H1 (cell line): Measurements from ENCODE around the gene RNF114. TPM values are rescaled to one million over a fixed set of nuclear protein-coding genes. Genes with fewer than 3 reads are reported as not detected.
A peak's percentile ranks its signal among the peaks of the same experiment; 100 is the strongest.

ENCODE experiments used
- CEBPB ChIP-seq: IDR thresholded peaks from 2 replicates; pipeline ENCODE4 v1.6.1; 2012; ENCODE audit warnings: low read depth, low read length
- CHD2 ChIP-seq: IDR thresholded peaks from 2 replicates; pipeline ENCODE4 v1.6.1; 2012; ENCODE audit warnings: low read length, improper control_type of control experiment
- CHD7 ChIP-seq: fragments of 300-600 bp; sonication (generic); IDR thresholded peaks from 2 replicates; pipeline ENCODE4 v1.7.1; 2012; ENCODE audit warnings: low read length, moderate library complexity, mild to moderate bottlenecking, inconsistent platforms; ENCODE audit not compliant: insufficient replicate concordance
- CREB1 ChIP-seq: IDR thresholded peaks from 2 replicates; pipeline ENCODE4 v1.6.1; 2012; ENCODE audit warnings: inconsistent platforms
- EGR1 ChIP-seq: IDR thresholded peaks from 2 replicates; pipeline ENCODE4 v1.6.1; 2011; ENCODE audit warnings: low read depth, low read length, borderline replicate concordance
- NRF1 ChIP-seq: IDR thresholded peaks from 2 replicates; pipeline ENCODE4 v1.6.1; 2011; ENCODE audit warnings: mild to moderate bottlenecking, low read depth, low read length, improper control_type of control experiment
- POLR2A ChIP-seq, 2 experiments: IDR thresholded peaks; 1 replicate in 1 of 2; 2 replicates in 1 of 2; pipeline ENCODE4 v1.6.1; 2011; ENCODE audit warnings: low read depth in 2 of 2, low read length in 2 of 2, mild to moderate bottlenecking in 2 of 2; ENCODE audit errors: control extremely low read depth in 1 of 2
- RFX5 ChIP-seq: IDR thresholded peaks from 2 replicates; pipeline ENCODE4 v1.6.1; 2011; ENCODE audit warnings: low read depth, low read length, improper control_type of control experiment, borderline replicate concordance
- SRF ChIP-seq: IDR thresholded peaks from 2 replicates; pipeline ENCODE4 v1.6.1; 2011; ENCODE audit warnings: mild to moderate bottlenecking, low read depth, low read length, moderate library complexity
- TAF7 ChIP-seq: optimal IDR thresholded peaks from 2 replicates; pipeline ENCODE3; 2011; ENCODE audit warnings: low read depth, mild to moderate bottlenecking, inconsistent platforms, low read length, moderate library complexity, borderline replicate concordance
- TEAD4 ChIP-seq: IDR thresholded peaks from 2 replicates; pipeline ENCODE4 v1.6.1; 2012; ENCODE audit warnings: low read depth, low read length, inconsistent platforms, mixed read lengths
- YY1 ChIP-seq: IDR thresholded peaks from 2 replicates; pipeline ENCODE4 v1.6.1; 2011; ENCODE audit warnings: low read depth, mild to moderate bottlenecking, low read length
- polyA plus RNA-seq, 7 experiments: library from polyadenylated mRNA; depleted of rRNA in 3 of 7; stranded (reverse) in 5 of 7; unstranded in 2 of 7; fragments of >200 nt in 5 of 7; fragments of 200-250 nt in 2 of 7; gene quantifications; 1 replicate in 5 of 7; 2 replicates in 1 of 7; 4 replicates in 1 of 7; pipeline versions ENCODE4 v1.2.1 to v1.2.3, GENCODE V29; 2011 to 2013; ENCODE audit warnings: missing spikeins in 2 of 7, mixed read lengths in 2 of 7
- total RNA-seq: library from RNA; stranded (reverse); fragmentation: NEBNext Ultra II Directional; extraction: Animal tissue kit (Norgen Biotek cat#: 25700); gene quantifications from 2 replicates; pipeline ENCODE4 v1.2.1, GENCODE V29; 2021

The RNF114 gene
- total and polyA plus RNA-seq, 2 of the 8 experiments (the other 6 are each of a cell fraction or from before 2014, with no cell fraction given) = 81.7 to 89.9 TPM

DNA sequence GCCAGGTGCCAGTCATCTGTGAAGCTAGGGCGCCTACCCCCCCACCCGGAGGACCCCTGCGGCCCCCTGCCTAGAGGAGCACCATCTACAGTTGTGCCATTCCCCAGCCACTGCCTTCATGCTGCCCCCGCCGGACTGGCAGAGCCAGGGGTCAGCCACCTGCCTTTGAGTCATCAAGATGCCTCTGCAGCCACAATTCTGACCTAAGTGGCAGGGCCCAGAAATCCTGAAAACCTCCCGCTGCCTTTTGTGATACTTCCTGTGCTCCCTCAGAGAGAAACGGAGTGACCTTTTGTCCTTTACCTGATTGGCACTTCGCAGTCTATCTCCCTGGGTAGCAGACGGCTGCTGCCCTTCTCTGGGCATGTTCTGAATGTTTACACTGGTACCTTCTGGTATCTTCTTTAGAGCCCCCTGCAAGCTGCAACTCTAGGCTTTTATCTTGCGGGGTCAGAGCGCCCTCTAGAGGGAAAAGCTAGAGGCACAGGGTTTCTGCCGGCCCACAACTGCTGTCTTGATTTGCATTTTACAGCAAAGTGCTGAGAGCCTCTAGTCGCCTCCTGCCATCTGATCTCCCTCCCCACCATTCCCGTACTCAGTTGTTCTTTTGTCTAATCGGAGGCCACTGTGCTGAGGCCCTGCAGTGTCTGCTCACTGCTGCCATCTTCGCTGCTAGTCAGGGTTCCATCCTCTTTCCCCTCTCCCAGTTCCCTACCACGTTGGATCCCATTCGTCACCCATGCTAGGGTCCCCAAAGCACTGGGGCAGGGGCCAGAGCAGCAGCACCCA, 47.8 kb upstream of the RNF114 start (continued):
- TF ChIP-seq CHD7 (no peak), CHD2 (no peak), POLR2A (IDR thresholded peaks at IDR 0.05; ENCODE audit: control extremely low read depth in 1 of 2, low read depth in 2 of 2, low read length in 2 of 2) (no peak), NRF1 (no peak), TAF7 (peak; percentile 36), CREB1 (peak; percentile 15; the same call in 1 of the 2 replicates), SRF (no peak), TEAD4 (no peak), RFX5 (no peak), YY1 (peak; percentile 45; the same call in 1 of the 2 replicates), CEBPB (no peak), EGR1 (no peak)
